ENCODE data around the gene TCL1A.

The TCL1A gene

GRCh38 chr14:95707327-95707726 lies 6.6 kb downstream of the TCL1A start:
- no peak for DNase-seq (ENCODE audit: low read depth in 3 of 3, low spot score in 1 of 3)

GRCh38 chr14:95705518-95705917 lies 8.4 kb downstream of the TCL1A start:
- DNase-seq (ENCODE audit: low read depth in 3 of 3, low spot score in 1 of 3): no peak

GRCh38 chr14:95703805-95704204 lies 10.1 kb downstream of the TCL1A start:
- no peak for DNase-seq (ENCODE audit: low read depth in 3 of 3, low spot score in 1 of 3)

GRCh38 chr14:95703341-95703740 lies 10.6 kb downstream of the TCL1A start:
- DNase-seq (ENCODE audit: low read depth in 3 of 3, low spot score in 1 of 3): no peak

GRCh38 chr14:95701846-95702221 lies 12.1 kb downstream of the TCL1A start:
- no peak for DNase-seq (ENCODE audit: low read depth in 3 of 3, low spot score in 1 of 3)

- no peak for DNase-seq (ENCODE audit: low read depth in 3 of 3, low spot score in 1 of 3)
Measured at GRCh38 chr14:95700221-95700976, 13.5 kb downstream of the TCL1A start.

- no peak for DNase-seq (ENCODE audit: low read depth in 3 of 3, low spot score in 1 of 3)
Measured at GRCh38 chr14:95699412-95699811, 14.5 kb downstream of the TCL1A start.

GRCh38 chr14:95698287-95698686 lies 15.6 kb downstream of the TCL1A start:
- no peak for DNase-seq (ENCODE audit: low read depth in 3 of 3, low spot score in 1 of 3)

- DNase-seq (ENCODE audit: low read depth in 3 of 3, low spot score in 1 of 3): no peak
Measured at GRCh38 chr14:95697764-95698163, 16.2 kb downstream of the TCL1A start.

- no peak for DNase-seq (ENCODE audit: low read depth in 3 of 3, low spot score in 1 of 3)
Measured at GRCh38 chr14:95696741-95697140, 17.2 kb downstream of the TCL1A start.

- DNase-seq (ENCODE audit: low read depth in 3 of 3, low spot score in 1 of 3): no peak
Measured at GRCh38 chr14:95695913-95696312, 18.0 kb downstream of the TCL1A start.

GRCh38 chr14:95695051-95695450 lies 18.9 kb downstream of the TCL1A start:
- DNase-seq (ENCODE audit: low read depth in 3 of 3, low spot score in 1 of 3): no peak

GRCh38 chr14:95692109-95692508 lies 21.8 kb downstream of the TCL1A start:
- no peak for DNase-seq (ENCODE audit: low read depth in 3 of 3, low spot score in 1 of 3)

GRCh38 chr14:95691591-95691990 lies 22.3 kb downstream of the TCL1A start:
- no peak for DNase-seq (ENCODE audit: low read depth in 3 of 3, low spot score in 1 of 3)

- DNase-seq (ENCODE audit: low read depth in 3 of 3, low spot score in 1 of 3): no peak
Measured at GRCh38 chr14:95690815-95691214, 23.1 kb downstream of the TCL1A start.

- no peak for DNase-seq (ENCODE audit: low read depth in 3 of 3, low spot score in 1 of 3)
Measured at GRCh38 chr14:95689441-95689840, 24.5 kb downstream of the TCL1A start.

- no peak for DNase-seq (ENCODE audit: low read depth in 3 of 3, low spot score in 1 of 3)
Measured at GRCh38 chr14:95686935-95687334, 27.0 kb downstream of the TCL1A start.

GRCh38 chr14:95685978-95686922 lies 27.7 kb downstream of the TCL1A start, which contains the start of gene TCL1B:
TSS of gene TCL1B (plus strand) at chr14:95686426. CDS start at chr14:95686468, 42 bp downstream.
- no peak for DNase-seq (ENCODE audit: low read depth in 3 of 3, low spot score in 1 of 3)

GRCh38 chr14:95683793-95684192 lies 30.1 kb downstream of the TCL1A start:
- no peak for DNase-seq (ENCODE audit: low read depth in 3 of 3, low spot score in 1 of 3)

GRCh38 chr14:95681153-95681552 lies 32.8 kb downstream of the TCL1A start:
- no peak for DNase-seq (ENCODE audit: low read depth in 3 of 3, low spot score in 1 of 3)

GRCh38 chr14:95679998-95680735 lies 33.8 kb downstream of the TCL1A start:
- no peak for DNase-seq (ENCODE audit: low read depth in 3 of 3, low spot score in 1 of 3)

Data from stimulated activated CD4-positive, alpha-beta T cell treated with anti-CD3 and anti-CD28 coated beads, TNF-alpha, amount 100 ng/mL, for 1 hour (primary cell).